ENCODE results near the gene TENM4.

The TENM4 gene

DNA sequence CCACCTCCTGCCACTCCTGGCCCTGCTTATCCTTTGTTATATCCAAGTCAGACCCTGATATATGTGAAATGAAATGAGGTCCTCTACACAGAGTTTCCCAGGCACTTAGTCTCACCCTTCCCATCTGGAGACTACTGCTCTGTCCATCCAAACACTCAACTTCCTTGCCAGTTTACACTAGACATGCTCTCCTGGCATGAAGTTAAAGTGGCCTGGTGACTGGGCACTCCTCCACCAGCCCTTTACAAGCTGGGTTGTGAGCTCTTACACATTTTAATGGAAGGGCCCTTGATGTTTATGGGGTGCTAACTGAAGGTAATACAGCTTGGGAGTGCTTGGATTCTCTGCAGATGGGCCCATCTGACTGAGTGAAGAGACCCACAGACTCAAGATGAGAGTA is 650.0 kb downstream of the TENM4 start (continued):
- TF ChIP-seq, protein P1, sequence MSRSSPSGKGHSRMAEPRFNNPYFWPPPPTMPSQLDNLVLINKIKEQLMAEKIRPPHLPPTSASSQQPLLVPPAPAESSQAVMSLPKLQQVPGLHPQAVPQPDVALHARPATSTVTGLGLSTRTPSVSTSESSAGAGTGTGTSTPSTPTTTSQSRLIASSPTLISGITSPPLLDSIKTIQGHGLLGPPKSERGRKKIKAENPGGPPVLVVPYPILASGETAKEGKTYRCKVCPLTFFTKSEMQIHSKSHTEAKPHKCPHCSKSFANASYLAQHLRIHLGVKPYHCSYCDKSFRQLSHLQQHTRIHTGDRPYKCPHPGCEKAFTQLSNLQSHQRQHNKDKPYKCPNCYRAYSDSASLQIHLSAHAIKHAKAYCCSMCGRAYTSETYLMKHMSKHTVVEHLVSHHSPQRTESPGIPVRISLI (tag by site-specific recombination; IDR thresholded peaks at IDR 0.05) = no peak
- no peak for TF ChIP-seq SP3 (tag by site-specific recombination; IDR thresholded peaks at IDR 0.05)
- TF ChIP-seq ZNF350 (tag by site-specific recombination; IDR thresholded peaks at IDR 0.05) = no peak
- no peak for TF ChIP-seq ZNF121 (tag by site-specific recombination; IDR thresholded peaks at IDR 0.05)
- no peak for TF ChIP-seq ZNF423 (tag by site-specific recombination; IDR thresholded peaks at IDR 0.05)

- no peaks in the 10 kb centered on the region for H3K9me3 ChIP-seq (ENCODE audit: control insufficient read depth, insufficient read depth, low read depth, low read length)
- H3K4me1 ChIP-seq (ENCODE audit: control insufficient read depth, insufficient read depth, low read length) = no peaks in the 10 kb centered on the region
- H3K4me3 ChIP-seq (ENCODE audit: low read depth, low read length) = no peak overlapping the region
- ChIA-PET CTCF (interaction anchor here (1.7 to 3.9 kb wide), 2 partner anchors 8 to 10 kb away, joined by 4 to 16 read pairs; no protein-coding TSS in a partner anchor), POLR2A (no interaction called here)
- TF ChIP-seq ZNF626 (tag by site-specific recombination; IDR thresholded peaks at IDR 0.05) (no peak), ZNF473 (tag by site-specific recombination; IDR thresholded peaks at IDR 0.05) (no peak), ZFP3 (tag by site-specific recombination; IDR thresholded peaks at IDR 0.05; ENCODE audit: low read depth) (no peak), SP7 (tag by site-specific recombination; IDR thresholded peaks at IDR 0.05) (no peak)
- H3K36me3 ChIP-seq (ENCODE audit: control insufficient read depth in 2 of 2, insufficient read depth in 1 of 2, low read length in 2 of 2) = no peaks in the 10 kb centered on the region
- no peak overlapping the region for H3K27ac ChIP-seq (ENCODE audit: extremely low read depth, low read depth, low read length)
Measured at GRCh38 chr11:78789375-78789774, 651.5 kb downstream of the TENM4 start.

GRCh38 chr11:78788533-78788932 is 652.3 kb downstream of the TENM4 start:
- ChIA-PET POLR2A (no interaction called here), CTCF (interaction anchor here (0.8 to 3.9 kb wide), 4 partner anchors 9 to 588 kb away, joined by 3 to 16 read pairs (median 4); no protein-coding TSS in a partner anchor)
- H3K36me3 ChIP-seq (ENCODE audit: control insufficient read depth in 2 of 2, insufficient read depth in 1 of 2, low read length in 2 of 2) = no peaks in the 10 kb centered on the region
- no peak overlapping the region for H3K4me3 ChIP-seq (ENCODE audit: low read depth, low read length)
- H3K4me1 ChIP-seq (ENCODE audit: control insufficient read depth, insufficient read depth, low read length) = no peaks in the 10 kb centered on the region
- H3K27ac ChIP-seq (ENCODE audit: extremely low read depth, low read depth, low read length) = no peak overlapping the region
- H3K9me3 ChIP-seq (ENCODE audit: control insufficient read depth, insufficient read depth, low read depth, low read length) = no peaks in the 10 kb centered on the region
- no peak for TF ChIP-seq GLIS1 (tag by site-specific recombination; IDR thresholded peaks at IDR 0.05)
- no peak for TF ChIP-seq ZNF169 (tag by site-specific recombination; IDR thresholded peaks at IDR 0.05)
- TF ChIP-seq MYNN (tag by site-specific recombination; IDR thresholded peaks at IDR 0.05; ENCODE audit: borderline replicate concordance) = no peak
- TF ChIP-seq ZNF280D (tag by site-specific recombination; IDR thresholded peaks at IDR 0.05) = no peak
- TF ChIP-seq ZNF26 (tag by site-specific recombination; IDR thresholded peaks at IDR 0.05) = no peak
- TF ChIP-seq, protein P2, sequence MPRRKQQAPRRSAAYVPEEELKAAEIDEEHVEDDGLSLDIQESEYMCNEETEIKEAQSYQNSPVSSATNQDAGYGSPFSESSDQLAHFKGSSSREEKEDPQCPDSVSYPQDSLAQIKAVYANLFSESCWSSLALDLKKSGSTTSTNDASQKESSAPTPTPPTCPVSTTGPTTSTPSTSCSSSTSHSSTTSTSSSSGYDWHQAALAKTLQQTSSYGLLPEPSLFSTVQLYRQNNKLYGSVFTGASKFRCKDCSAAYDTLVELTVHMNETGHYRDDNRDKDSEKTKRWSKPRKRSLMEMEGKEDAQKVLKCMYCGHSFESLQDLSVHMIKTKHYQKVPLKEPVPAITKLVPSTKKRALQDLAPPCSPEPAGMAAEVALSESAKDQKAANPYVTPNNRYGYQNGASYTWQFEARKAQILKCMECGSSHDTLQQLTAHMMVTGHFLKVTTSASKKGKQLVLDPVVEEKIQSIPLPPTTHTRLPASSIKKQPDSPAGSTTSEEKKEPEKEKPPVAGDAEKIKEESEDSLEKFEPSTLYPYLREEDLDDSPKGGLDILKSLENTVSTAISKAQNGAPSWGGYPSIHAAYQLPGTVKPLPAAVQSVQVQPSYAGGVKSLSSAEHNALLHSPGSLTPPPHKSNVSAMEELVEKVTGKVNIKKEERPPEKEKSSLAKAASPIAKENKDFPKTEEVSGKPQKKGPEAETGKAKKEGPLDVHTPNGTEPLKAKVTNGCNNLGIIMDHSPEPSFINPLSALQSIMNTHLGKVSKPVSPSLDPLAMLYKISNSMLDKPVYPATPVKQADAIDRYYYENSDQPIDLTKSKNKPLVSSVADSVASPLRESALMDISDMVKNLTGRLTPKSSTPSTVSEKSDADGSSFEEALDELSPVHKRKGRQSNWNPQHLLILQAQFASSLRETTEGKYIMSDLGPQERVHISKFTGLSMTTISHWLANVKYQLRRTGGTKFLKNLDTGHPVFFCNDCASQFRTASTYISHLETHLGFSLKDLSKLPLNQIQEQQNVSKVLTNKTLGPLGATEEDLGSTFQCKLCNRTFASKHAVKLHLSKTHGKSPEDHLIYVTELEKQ (tag by site-specific recombination; IDR thresholded peaks at IDR 0.05; ENCODE audit: borderline replicate concordance) = no peak
- no peak for TF ChIP-seq ZNF830 (tag by site-specific recombination; IDR thresholded peaks at IDR 0.05; ENCODE audit: low read depth)
- TF ChIP-seq MZF1 (tag by site-specific recombination; IDR thresholded peaks at IDR 0.05; ENCODE audit: borderline replicate concordance) = no peak
- no peak for TF ChIP-seq ZNF223 (tag by site-specific recombination; IDR thresholded peaks at IDR 0.05)
- no peak for TF ChIP-seq ZNF24 (tag by site-specific recombination; IDR thresholded peaks at IDR 0.05)
- TF ChIP-seq, protein P3, sequence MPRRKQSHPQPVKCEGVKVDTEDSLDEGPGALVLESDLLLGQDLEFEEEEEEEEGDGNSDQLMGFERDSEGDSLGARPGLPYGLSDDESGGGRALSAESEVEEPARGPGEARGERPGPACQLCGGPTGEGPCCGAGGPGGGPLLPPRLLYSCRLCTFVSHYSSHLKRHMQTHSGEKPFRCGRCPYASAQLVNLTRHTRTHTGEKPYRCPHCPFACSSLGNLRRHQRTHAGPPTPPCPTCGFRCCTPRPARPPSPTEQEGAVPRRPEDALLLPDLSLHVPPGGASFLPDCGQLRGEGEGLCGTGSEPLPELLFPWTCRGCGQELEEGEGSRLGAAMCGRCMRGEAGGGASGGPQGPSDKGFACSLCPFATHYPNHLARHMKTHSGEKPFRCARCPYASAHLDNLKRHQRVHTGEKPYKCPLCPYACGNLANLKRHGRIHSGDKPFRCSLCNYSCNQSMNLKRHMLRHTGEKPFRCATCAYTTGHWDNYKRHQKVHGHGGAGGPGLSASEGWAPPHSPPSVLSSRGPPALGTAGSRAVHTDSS (tag by site-specific recombination; IDR thresholded peaks at IDR 0.05) = no peak
- TF ChIP-seq SCRT2 (tag by site-specific recombination; IDR thresholded peaks at IDR 0.05) = no peak
